Measurements from ENCODE around the gene ALAS1.

Gene ALAS1

GRCh38 chr3:52256159-52256558 lies 58.2 kb downstream of the ALAS1 start:
- no peak for TF ChIP-seq CTCF (IDR thresholded peaks at IDR 0.05; ENCODE audit: low read depth, low read length)
- no peak for DNase-seq (ENCODE audit: low read depth, low spot score)
- in situ Hi-C loops (cut with HindIII; ENCODE audit: low sequenced_read_pairs) = no loop called here
- H3K4me3 ChIP-seq (ENCODE audit: low read depth, low read length) = no peak overlapping the region

- in situ Hi-C loops (cut with HindIII; ENCODE audit: low sequenced_read_pairs) = no loop called here
These were observed 58.7 kb downstream of the ALAS1 start for GRCh38 chr3:52256622-52257021.

GRCh38 chr3:52257911-52258310 lies 60.0 kb downstream of the ALAS1 start:
- in situ Hi-C loops (cut with HindIII; ENCODE audit: low sequenced_read_pairs) = no loop called here
- no peak for TF ChIP-seq CTCF (IDR thresholded peaks at IDR 0.05; ENCODE audit: low read depth, low read length)
- no peak overlapping the region for H3K4me3 ChIP-seq (ENCODE audit: low read depth, low read length)
- no peak for DNase-seq (ENCODE audit: low read depth, low spot score)

More at GRCh38 chr3:52256622-52257021, 58.7 kb downstream of the ALAS1 start:
- TF ChIP-seq CTCF (IDR thresholded peaks at IDR 0.05; ENCODE audit: low read depth, low read length) = no peak
- no peak overlapping the region for H3K4me3 ChIP-seq (ENCODE audit: low read depth, low read length)
- DNase-seq (ENCODE audit: low read depth, low spot score) = no peak

- no peak for TF ChIP-seq CTCF (IDR thresholded peaks at IDR 0.05; ENCODE audit: low read depth, low read length)
- no peak overlapping the region for H3K4me3 ChIP-seq (ENCODE audit: low read depth, low read length)
- DNase-seq (ENCODE audit: low read depth, low spot score) = no peak
- in situ Hi-C loops (cut with HindIII; ENCODE audit: low sequenced_read_pairs) = no loop called here
These were observed 61.1 kb downstream of the ALAS1 start for GRCh38 chr3:52259035-52259434.

- no peak for TF ChIP-seq CTCF (IDR thresholded peaks at IDR 0.05; ENCODE audit: low read depth, low read length)
- in situ Hi-C loops (cut with HindIII; ENCODE audit: low sequenced_read_pairs) = no loop called here
- no peak for DNase-seq (ENCODE audit: low read depth, low spot score)
These were observed 61.5 kb downstream of the ALAS1 start for GRCh38 chr3:52259448-52259847.

GRCh38 chr3:52262447-52262846 lies 64.5 kb downstream of the ALAS1 start:
- H3K4me3 ChIP-seq (ENCODE audit: low read depth, low read length) = no peak overlapping the region
- DNase-seq (ENCODE audit: low read depth, low spot score) = no peak
- TF ChIP-seq CTCF (IDR thresholded peaks at IDR 0.05; ENCODE audit: low read depth, low read length) = no peak
- in situ Hi-C loops (cut with HindIII; ENCODE audit: low sequenced_read_pairs) = no loop called here

More at GRCh38 chr3:52259448-52259847, 61.5 kb downstream of the ALAS1 start:
- H3K4me3 ChIP-seq (ENCODE audit: low read depth, low read length) = no peak overlapping the region
